ENCODE results near the gene KCNA10.
A peak's percentile ranks its signal among the peaks of the same experiment; 100 is the strongest.

KCNA10 gene

DNA sequence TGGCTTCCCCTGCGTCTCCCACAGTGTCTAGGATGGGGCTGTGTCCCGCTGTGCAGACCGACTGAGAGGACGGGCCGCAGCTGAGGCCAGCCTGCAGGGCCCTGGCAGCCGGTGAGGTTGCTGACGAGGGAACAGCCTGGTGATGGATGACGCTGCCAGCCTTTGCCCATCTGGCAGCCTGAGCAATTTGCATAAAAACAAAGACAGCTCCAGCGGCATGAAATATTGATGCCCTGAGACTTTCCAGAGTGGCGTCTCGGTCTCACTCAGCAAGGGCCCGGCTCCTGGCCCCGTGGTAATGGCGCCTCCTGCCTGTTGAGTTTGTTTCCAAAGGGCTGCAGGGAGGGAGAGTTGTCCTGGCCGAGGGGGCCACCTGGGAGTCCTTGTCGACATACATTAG is 19.1 kb upstream of the KCNA10 start:
- no peak overlapping the region for H3K4me3 ChIP-seq (ENCODE audit: low read length)
- TF ChIP-seq, protein P1, sequence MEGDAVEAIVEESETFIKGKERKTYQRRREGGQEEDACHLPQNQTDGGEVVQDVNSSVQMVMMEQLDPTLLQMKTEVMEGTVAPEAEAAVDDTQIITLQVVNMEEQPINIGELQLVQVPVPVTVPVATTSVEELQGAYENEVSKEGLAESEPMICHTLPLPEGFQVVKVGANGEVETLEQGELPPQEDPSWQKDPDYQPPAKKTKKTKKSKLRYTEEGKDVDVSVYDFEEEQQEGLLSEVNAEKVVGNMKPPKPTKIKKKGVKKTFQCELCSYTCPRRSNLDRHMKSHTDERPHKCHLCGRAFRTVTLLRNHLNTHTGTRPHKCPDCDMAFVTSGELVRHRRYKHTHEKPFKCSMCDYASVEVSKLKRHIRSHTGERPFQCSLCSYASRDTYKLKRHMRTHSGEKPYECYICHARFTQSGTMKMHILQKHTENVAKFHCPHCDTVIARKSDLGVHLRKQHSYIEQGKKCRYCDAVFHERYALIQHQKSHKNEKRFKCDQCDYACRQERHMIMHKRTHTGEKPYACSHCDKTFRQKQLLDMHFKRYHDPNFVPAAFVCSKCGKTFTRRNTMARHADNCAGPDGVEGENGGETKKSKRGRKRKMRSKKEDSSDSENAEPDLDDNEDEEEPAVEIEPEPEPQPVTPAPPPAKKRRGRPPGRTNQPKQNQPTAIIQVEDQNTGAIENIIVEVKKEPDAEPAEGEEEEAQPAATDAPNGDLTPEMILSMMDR (IDR thresholded peaks at IDR 0.05; ENCODE audit: insufficient read depth, low read depth, low read length, missing control alignments): no peak
- DNase-seq (ENCODE audit: low read depth): no peak

DNA sequence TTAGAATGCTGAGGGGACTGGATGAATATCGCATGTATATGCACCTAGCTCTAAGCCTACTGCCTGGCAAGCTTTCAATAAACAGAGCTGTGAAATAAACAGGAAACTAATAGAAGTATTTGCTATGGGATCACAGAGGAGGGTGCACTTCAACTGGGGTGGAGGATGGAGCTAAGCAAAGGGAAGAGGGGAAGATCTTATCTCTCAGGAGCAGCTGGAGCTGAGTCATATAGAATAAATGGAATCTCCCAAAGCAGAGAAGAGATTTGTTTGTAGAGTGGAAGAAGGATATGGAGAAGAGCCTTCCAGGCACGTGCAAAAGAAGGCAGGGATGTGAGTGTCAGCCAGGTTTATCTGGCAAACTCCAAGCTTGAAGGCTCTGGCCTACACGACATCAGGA is 17.0 kb upstream of the KCNA10 start:
- DNase-seq (ENCODE audit: low read depth): no peak
- H3K4me3 ChIP-seq (ENCODE audit: low read length): no peak overlapping the region
- TF ChIP-seq, protein P1 (IDR thresholded peaks at IDR 0.05; ENCODE audit: insufficient read depth, low read depth, low read length, missing control alignments): no peak

DNA sequence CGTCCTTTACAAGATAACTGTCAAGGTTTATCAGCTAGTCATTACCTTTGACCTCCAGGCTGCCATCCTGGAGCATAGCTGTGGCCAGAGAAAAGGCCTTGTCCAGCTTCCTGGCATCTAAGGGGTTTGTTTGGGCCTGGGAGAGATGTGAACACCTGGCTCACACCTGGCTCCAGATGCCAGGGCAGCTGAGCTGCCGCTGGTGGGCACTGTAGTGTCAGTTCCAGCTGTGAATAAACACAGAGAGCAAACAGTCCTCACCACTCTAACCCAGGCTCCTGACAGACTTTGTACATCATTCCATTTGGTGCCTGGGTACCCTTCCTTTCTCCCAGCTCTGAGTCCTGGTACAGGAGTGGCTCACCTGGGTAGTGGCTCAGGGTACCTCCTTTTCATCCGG is 14.3 kb upstream of the KCNA10 start:
- no peak overlapping the region for H3K4me3 ChIP-seq (ENCODE audit: low read length)
- TF ChIP-seq, protein P1 (IDR thresholded peaks at IDR 0.05; ENCODE audit: insufficient read depth, low read depth, low read length, missing control alignments): no peak
- no peak for DNase-seq (ENCODE audit: low read depth)

DNA sequence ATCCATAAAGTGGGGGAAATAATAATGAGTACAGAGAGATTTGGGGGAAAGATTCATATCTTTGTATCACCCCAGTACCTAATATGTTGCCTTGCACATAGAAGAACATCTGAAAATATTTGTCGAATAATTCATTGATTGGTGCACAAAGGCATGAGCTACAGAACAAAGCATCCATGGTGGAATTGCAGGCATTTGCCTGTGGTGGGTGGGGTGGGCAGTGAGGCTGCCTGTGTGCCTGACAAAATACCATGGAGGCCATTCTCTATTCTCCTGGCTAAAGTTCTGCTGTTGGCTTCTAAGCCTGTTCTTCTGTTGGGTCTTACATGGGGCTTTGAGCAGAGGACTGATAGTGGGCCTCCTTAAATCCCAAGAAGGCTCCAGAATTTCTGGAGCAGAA is 10.0 kb upstream of the KCNA10 start:
- TF ChIP-seq, protein P1 (IDR thresholded peaks at IDR 0.05; ENCODE audit: insufficient read depth, low read depth, low read length, missing control alignments): no peak
- H3K4me3 ChIP-seq (ENCODE audit: low read length): no peak overlapping the region
- DNase-seq (ENCODE audit: low read depth): no peak

DNA sequence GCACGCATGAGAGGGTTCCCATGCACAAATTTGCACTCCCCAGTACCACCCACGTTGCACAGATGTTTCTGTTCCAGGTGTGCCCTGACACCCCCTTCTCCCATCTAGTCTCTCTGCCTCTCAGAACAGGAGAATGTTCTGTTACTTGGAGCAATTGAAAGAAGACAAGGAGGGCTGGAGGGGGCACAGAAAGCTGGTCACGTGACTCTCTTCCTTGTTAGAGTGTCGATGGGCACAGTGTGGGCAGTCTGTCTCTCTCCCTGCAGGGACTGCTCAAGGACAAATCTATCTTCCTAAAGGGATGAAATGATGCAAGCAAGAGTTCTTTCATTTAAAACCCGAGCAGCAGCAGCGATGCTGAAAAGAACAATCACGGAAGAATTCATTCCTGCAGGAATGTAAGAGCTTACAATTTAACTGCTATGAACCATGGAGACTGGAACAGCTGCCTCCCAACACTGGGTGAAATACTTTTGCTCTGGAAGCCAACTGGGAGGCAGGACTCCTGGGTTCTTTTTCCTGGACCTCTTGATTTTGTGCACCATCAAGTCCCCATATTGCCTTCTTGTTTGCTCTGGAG is 7.3 kb upstream of the KCNA10 start:
- TF ChIP-seq, protein P1 (IDR thresholded peaks at IDR 0.05; ENCODE audit: insufficient read depth, low read depth, low read length, missing control alignments): no peak
- no peak overlapping the region for H3K4me3 ChIP-seq (ENCODE audit: low read length)
- DNase-seq (ENCODE audit: low read depth): no peak

DNA sequence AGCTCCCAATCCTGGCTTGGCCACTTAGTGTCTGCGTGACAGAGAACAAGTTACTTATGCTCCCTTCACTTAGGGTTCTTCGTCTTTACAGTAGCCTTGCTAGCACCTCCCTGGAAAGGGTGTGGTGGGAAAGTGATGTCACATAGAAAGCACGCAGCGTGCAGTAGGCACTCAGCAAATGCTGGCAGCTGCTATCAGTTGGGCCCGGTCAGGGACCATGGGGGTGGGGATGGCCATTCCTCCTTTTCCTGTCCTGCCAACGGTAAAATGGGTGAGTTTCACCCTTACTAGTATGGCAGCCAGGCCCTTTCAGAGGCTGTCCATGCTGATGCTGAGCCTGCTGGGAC is 6.2 kb upstream of the KCNA10 start:
- TF ChIP-seq, protein P1 (IDR thresholded peaks at IDR 0.05; ENCODE audit: insufficient read depth, low read depth, low read length, missing control alignments): no peak
- peak; percentile 15 for DNase-seq (ENCODE audit: low read depth)
- H3K4me3 ChIP-seq (ENCODE audit: low read length): no peak overlapping the region
